H1 (cell line): ENCODE measurements around the gene IFNK. TPM values are rescaled to one million over a fixed set of nuclear protein-coding genes. Genes with fewer than 3 reads are reported as not detected.

ENCODE experiments used
- CTCF ChIA-PET: fragments of 300-600 bp; sonication (Branson Sonifier 250); formaldehyde crosslinking; loops from one replicate; lab custom pipeline; 2021; ENCODE audit not compliant: partially characterized antibody; lab: Charles Lee
- POLR2A ChIA-PET: fragments of 300-600 bp; sonication (Branson Sonifier 250); formaldehyde crosslinking; loops from one replicate; lab custom pipeline; 2021; ENCODE audit warnings: inconsistent platforms; ENCODE audit not compliant: partially characterized antibody; lab: Charles Lee
- DNase-seq, 2 experiments: peaks; one replicate each; pipeline versions ENCODE4 v3.0.0 to v3.0.0-alpha.2; 2010 to 2022; ENCODE audit warnings: low spot score in 2 of 2, low read depth in 1 of 2, mixed read lengths in 1 of 2
- FAIRE-seq: peaks from 2 replicates; lab custom pipeline; 2011; peaks lifted over from hg19 to GRCh38; lab: Jason Lieb, UNC
- H2AFZ ChIP-seq: 2 replicates; pipeline ENCODE4 v1.8.1; 2012; ENCODE audit warnings: low read length, inconsistent platforms
- H2AK5ac ChIP-seq: 2 replicates; pipeline ENCODE4 v1.6.1; 2013; ENCODE audit warnings: low read depth, low read length
- H2BK120ac ChIP-seq: replicated peaks from 2 replicates; pipeline ENCODE3; 2013; ENCODE audit warnings: low read depth, low read length, inconsistent platforms
- H2BK12ac ChIP-seq: 2 replicates; pipeline ENCODE4 v1.6.1; 2013; ENCODE audit warnings: low read depth, low read length
- H2BK15ac ChIP-seq: 2 replicates; pipeline ENCODE4 v1.6.1; 2013; ENCODE audit warnings: low read length
- H2BK20ac ChIP-seq: 2 replicates; pipeline ENCODE4 v1.6.1; 2013; ENCODE audit warnings: low read length
- H2BK5ac ChIP-seq: 2 replicates; pipeline ENCODE4 v1.6.1; 2013; ENCODE audit warnings: low read depth, low read length
- H3K14ac ChIP-seq: 2 replicates; pipeline ENCODE4 v1.6.1; 2013; ENCODE audit warnings: inconsistent platforms; ENCODE audit not compliant: insufficient read length
- H3K18ac ChIP-seq: 2 replicates; pipeline ENCODE4 v1.6.1; 2013; ENCODE audit warnings: low read length; ENCODE audit errors: extremely low read depth
- H3K23ac ChIP-seq: 2 replicates; pipeline ENCODE4 v1.6.1; 2013; ENCODE audit warnings: inconsistent platforms; ENCODE audit not compliant: insufficient read length
- H3K23me2 ChIP-seq: 2 replicates; pipeline ENCODE4 v1.6.1; 2013; ENCODE audit warnings: low read depth, low read length
- H3K27ac ChIP-seq: 2 replicates; pipeline ENCODE4 v1.6.1; 2011; ENCODE audit warnings: low read depth, low read length, inconsistent platforms
- H3K27me3 ChIP-seq, 4 experiments: replicated peaks in 1 of 4; 1 replicate in 1 of 4; 2 replicates in 3 of 4; pipeline versions ENCODE4 v1.6.1 to v1.8.1; 2011 to 2013; ENCODE audit warnings: low read length in 3 of 4, mild to moderate bottlenecking in 3 of 4, inconsistent platforms in 2 of 4, mixed read lengths in 2 of 4, moderate library complexity in 1 of 4; ENCODE audit not compliant: control insufficient read depth in 3 of 4, insufficient read depth in 3 of 4; ENCODE audit errors: extremely low read depth in 1 of 4
- H3K36me3 ChIP-seq, 4 experiments: 2 replicates each; pipeline versions ENCODE4 v1.6.1 to v1.8.1; 2011 to 2013; ENCODE audit warnings: mild to moderate bottlenecking in 4 of 4, low read length in 3 of 4, moderate library complexity in 2 of 4, control low read depth in 1 of 4, inconsistent platforms in 1 of 4; ENCODE audit not compliant: insufficient read depth in 4 of 4, control insufficient read depth in 2 of 4
- H3K4ac ChIP-seq: replicated peaks from 2 replicates; pipeline ENCODE3; 2013; ENCODE audit warnings: low read length, low read depth, mixed read lengths, inconsistent platforms; ENCODE audit not compliant: insufficient read length
- H3K4me1 ChIP-seq, 4 experiments: replicated peaks in 1 of 4; 1 replicate in 1 of 4; 2 replicates in 3 of 4; pipeline versions ENCODE4 v1.6.1 to v1.8.1; 2011 to 2013; ENCODE audit warnings: low read length in 3 of 4, inconsistent platforms in 2 of 4, mixed read lengths in 1 of 4; ENCODE audit not compliant: insufficient read depth in 4 of 4, control insufficient read depth in 3 of 4
- H3K4me2 ChIP-seq, 2 experiments: 2 replicates each; pipeline versions ENCODE4 v1.6.1 to v1.8.1; 2011 to 2013; ENCODE audit warnings: low read depth in 2 of 2, low read length in 2 of 2, control low read depth in 1 of 2, inconsistent platforms in 1 of 2, mild to moderate bottlenecking in 1 of 2; ENCODE audit not compliant: insufficient read depth in 1 of 2
- H3K4me3 ChIP-seq, 4 experiments: fragments of 200-600, 300-600 bp in 1 of 4; sonication (generic), shearing (Covaris generic), sonication (Bioruptor Twin) in 1 of 4; 2 replicates each; pipeline versions ENCODE4 v1.5.1 to v1.8.1; 2011 to 2016; ENCODE audit warnings: low read length in 4 of 4, low read depth in 3 of 4, control low read depth in 2 of 4, inconsistent platforms in 2 of 4, mild to moderate bottlenecking in 2 of 4, mixed read lengths in 1 of 4, moderate library complexity in 1 of 4; ENCODE audit not compliant: insufficient read depth in 2 of 4; ENCODE audit errors: extremely low read depth in 1 of 4
- H3K56ac ChIP-seq: replicated peaks from 2 replicates; pipeline ENCODE3; 2013; ENCODE audit warnings: low read depth, mild to moderate bottlenecking, mixed read lengths, low read length, inconsistent platforms; ENCODE audit not compliant: insufficient read length
- H3K79me1 ChIP-seq: 2 replicates; pipeline ENCODE4 v1.6.1; 2013; ENCODE audit warnings: low read depth, low read length, control low read depth
- H3K79me2 ChIP-seq, 2 experiments: 2 replicates each; pipeline versions ENCODE4 v1.6.1 to v1.8.1; 2012 to 2013; ENCODE audit warnings: low read length in 2 of 2, mild to moderate bottlenecking in 2 of 2, inconsistent platforms in 1 of 2; ENCODE audit not compliant: insufficient read depth in 2 of 2, control insufficient read depth in 1 of 2
- H3K9ac ChIP-seq, 4 experiments: replicated peaks in 1 of 4; 1 replicate in 1 of 4; 2 replicates in 3 of 4; pipeline versions ENCODE4 v1.6.1 to v1.8.1; 2011 to 2013; ENCODE audit warnings: low read depth in 3 of 4, low read length in 3 of 4, control low read depth in 2 of 4, mild to moderate bottlenecking in 2 of 4, moderate library complexity in 2 of 4, inconsistent platforms in 1 of 4; ENCODE audit errors: extremely low read depth in 1 of 4
- H3K9me3 ChIP-seq, 2 experiments: 2 replicates each; pipeline versions ENCODE4 v1.6.1 to v1.8.1; 2012 to 2013; ENCODE audit warnings: mild to moderate bottlenecking in 2 of 2, moderate library complexity in 2 of 2, control low read depth in 1 of 2, inconsistent platforms in 1 of 2, low read depth in 1 of 2, low read length in 1 of 2, mixed read lengths in 1 of 2; ENCODE audit not compliant: insufficient read depth in 2 of 2
- H4K20me1 ChIP-seq, 2 experiments: replicated peaks in 1 of 2; 2 replicates each; pipeline versions ENCODE3 to v1.8.1; 2011 to 2013; ENCODE audit warnings: inconsistent platforms in 2 of 2, low read length in 2 of 2, mild to moderate bottlenecking in 1 of 2; ENCODE audit not compliant: insufficient read depth in 2 of 2, control insufficient read depth in 1 of 2
- H4K5ac ChIP-seq: 2 replicates; pipeline ENCODE4 v1.6.1; 2013; ENCODE audit warnings: low read length, low read depth, mixed read lengths, inconsistent platforms; ENCODE audit not compliant: insufficient read length
- H4K8ac ChIP-seq: 2 replicates; pipeline ENCODE4 v1.8.0; 2013; ENCODE audit warnings: mild to moderate bottlenecking, moderate library complexity, low read length, inconsistent platforms; ENCODE audit not compliant: insufficient read depth; ENCODE audit errors: extremely low read depth
- H4K91ac ChIP-seq: replicated peaks from 2 replicates; pipeline ENCODE3; 2013; ENCODE audit warnings: low read length, mixed read lengths, inconsistent platforms; ENCODE audit not compliant: insufficient read length
- BRCA1 ChIP-seq: IDR thresholded peaks from 2 replicates; pipeline ENCODE4 v1.6.1; 2012; ENCODE audit warnings: low read depth, low read length, improper control_type of control experiment
- CREB1 ChIP-seq: IDR thresholded peaks from 2 replicates; pipeline ENCODE4 v1.6.1; 2012; ENCODE audit warnings: inconsistent platforms
- CTCF ChIP-seq, 3 experiments: IDR thresholded peaks; 1 replicate in 2 of 3; 2 replicates in 1 of 3; pipeline versions ENCODE4 v1.5.1 to v1.6.1; 2011; ENCODE audit warnings: low read length in 3 of 3, mild to moderate bottlenecking in 3 of 3, inconsistent platforms in 2 of 3, low read depth in 1 of 3, moderate library complexity in 1 of 3; ENCODE audit not compliant: insufficient read depth in 1 of 3; ENCODE audit errors: control extremely low read depth in 1 of 3
- EP300 ChIP-seq, 2 experiments: IDR thresholded peaks; 1 replicate in 1 of 2; 2 replicates in 1 of 2; pipeline ENCODE4 v1.6.1; 2011 to 2012; ENCODE audit warnings: low read depth in 2 of 2, low read length in 2 of 2, mild to moderate bottlenecking in 2 of 2, borderline replicate concordance in 1 of 2, inconsistent platforms in 1 of 2, moderate library complexity in 1 of 2
- GABPA ChIP-seq: IDR thresholded peaks from 2 replicates; pipeline ENCODE4 v1.6.1; 2011; ENCODE audit warnings: mild to moderate bottlenecking, low read length, moderate library complexity, borderline replicate concordance; ENCODE audit not compliant: insufficient read depth
- JUN ChIP-seq: IDR thresholded peaks from 2 replicates; pipeline ENCODE4 v1.6.1; 2011; ENCODE audit warnings: low read depth, mild to moderate bottlenecking, improper control_type of control experiment, low read length
- KDM4A ChIP-seq: IDR thresholded peaks from one replicate; pipeline ENCODE4 v1.7.1; 2012; ENCODE audit warnings: low read depth, mild to moderate bottlenecking, moderate library complexity, low read length, inconsistent platforms; ENCODE audit not compliant: severe bottlenecking
- PHF8 ChIP-seq: fragments of 200-600 bp; sonication (generic); conservative IDR thresholded peaks from 2 replicates; pipeline ENCODE4 v1.7.1; 2012; ENCODE audit warnings: low read depth, mild to moderate bottlenecking, inconsistent platforms, low read length, moderate library complexity
- RFX5 ChIP-seq: IDR thresholded peaks from 2 replicates; pipeline ENCODE4 v1.6.1; 2011; ENCODE audit warnings: low read depth, low read length, improper control_type of control experiment, borderline replicate concordance
- TAF1 ChIP-seq: IDR thresholded peaks from 2 replicates; pipeline ENCODE4 v1.6.1; 2011; ENCODE audit warnings: mild to moderate bottlenecking, low read depth, low read length
- TEAD4 ChIP-seq: IDR thresholded peaks from 2 replicates; pipeline ENCODE4 v1.6.1; 2012; ENCODE audit warnings: low read depth, low read length, inconsistent platforms, mixed read lengths
- ZNF274 ChIP-seq: IDR thresholded peaks from 2 replicates; pipeline ENCODE4 v1.7.0; 2012; ENCODE audit warnings: low read length, borderline replicate concordance; ENCODE audit errors: extremely low read depth
- WGBS, 2 experiments: shearing (Covaris generic) in 1 of 2; methylation state at CpG; one replicate each; pipeline versions ENCODE4 v1.1.6 to v1.1.7; 2013 to 2015; ENCODE audit warnings: low lambda C conversion rate in 2 of 2, mixed read lengths in 2 of 2, inconsistent platforms in 1 of 2, low coverage in 1 of 2, missing lambda C conversion rate in 1 of 2; ENCODE audit not compliant: insufficient replicate concordance in 2 of 2, insufficient coverage in 1 of 2, insufficient read length in 1 of 2; ENCODE audit errors: extremely low coverage in 1 of 2, missing lambda C conversion rate in 1 of 2; 5-methylcytosine and 5-hydroxymethylcytosine counted together
- polyA plus RNA-seq, 7 experiments: library from polyadenylated mRNA; depleted of rRNA in 3 of 7; stranded (reverse) in 5 of 7; unstranded in 2 of 7; fragments of >200 nt in 5 of 7; fragments of 200-250 nt in 2 of 7; gene quantifications; 1 replicate in 5 of 7; 2 replicates in 1 of 7; 4 replicates in 1 of 7; pipeline versions ENCODE4 v1.2.1 to v1.2.3, GENCODE V29; 2011 to 2013; ENCODE audit warnings: missing spikeins in 2 of 7, mixed read lengths in 2 of 7
- total RNA-seq: library from RNA; stranded (reverse); fragmentation: NEBNext Ultra II Directional; extraction: Animal tissue kit (Norgen Biotek cat#: 25700); gene quantifications from 2 replicates; pipeline ENCODE4 v1.2.1, GENCODE V29; 2021

IFNK gene
- total and polyA plus RNA-seq, 2 of the 8 experiments (the other 6 are each of a cell fraction or from before 2014, with no cell fraction given), result not detected

GRCh38 chr9:27491154-27491553 is 32.9 kb upstream of the IFNK start:
- Histone ChIP-seq H3K9me3 (peaks cover 0 to 4% of the 10 kb centered on the region in 2 experiments; a peak in 1 of 4 replicates), H3K4me1 (peaks cover 11 to 35% (median 22%) of the 10 kb centered on the region in 4 experiments; a peak in 6 of 7 replicates), H2BK15ac (no peak overlapping the region), H2AFZ (no peak overlapping the region), H3K4me2 (no peak overlapping the region), H4K91ac (no peak overlapping the region), H3K18ac (no peak overlapping the region), H2BK20ac (no peak overlapping the region), H4K8ac (no peak overlapping the region), H2BK5ac (no peak overlapping the region), H3K27me3 (no peaks in the 10 kb centered on the region), H3K23me2 (no peaks in the 10 kb centered on the region), H2AK5ac (no peak overlapping the region), H2BK12ac (no peak overlapping the region), H3K56ac (no peak overlapping the region), H3K4ac (no peak overlapping the region), H3K9ac (no peak overlapping the region), H4K20me1 (no peaks in the 10 kb centered on the region), H3K14ac (no peak overlapping the region), H3K36me3 (no peaks in the 10 kb centered on the region; a peak in 1 of 8 replicates), H3K27ac (no peak overlapping the region), H3K23ac (no peak overlapping the region), H2BK120ac (no peak overlapping the region), H4K5ac (no peak overlapping the region), H3K79me1 (peaks cover 2% of the 10 kb centered on the region; the same call in 1 of the 2 replicates), H3K79me2 (peaks cover 0 to 3% of the 10 kb centered on the region in 2 experiments; a peak in 1 of 4 replicates), H3K4me3 (no peak overlapping the region)
- DNase-seq (no peak), FAIRE-seq (no peak)
- ChIA-PET CTCF (interaction anchor here (0.6 to 2.2 kb wide), 3 partner anchors 38 to 583 kb away, joined by 3 to 14 read pairs (median 3); partner anchors contain the start of gene MOB3B), POLR2A (no interaction called here)
- 95% methylated on average over 1 of the region's 1 CpG; no CpG with 5 or more reads in 1 of the 2 experiments for WGBS, 2 experiments
- TF ChIP-seq BRCA1, result no peak
- no peak for TF ChIP-seq CREB1
- TF ChIP-seq TAF1, result no peak
- TF ChIP-seq EP300 (IDR thresholded peaks at IDR 0.05; ENCODE audit: borderline replicate concordance in 1 of 2, low read depth in 2 of 2, low read length in 2 of 2), result no peak
- TF ChIP-seq JUN, result no peak
- TF ChIP-seq CTCF (IDR thresholded peaks at IDR 0.05; ENCODE audit: control extremely low read depth in 1 of 3, insufficient read depth in 1 of 3, low read depth in 1 of 3, low read length in 3 of 3), result no peak
- TF ChIP-seq TEAD4, result no peak
- TF ChIP-seq GABPA, result no peak
- no peak for TF ChIP-seq KDM4A
- TF ChIP-seq ZNF274, result no peak
- TF ChIP-seq RFX5, result no peak
- TF ChIP-seq PHF8, result no peak
